ENCODE results near the gene B3GNT9.
A peak's percentile ranks its signal among the peaks of the same experiment; 100 is the strongest.

The B3GNT9 gene

DNA sequence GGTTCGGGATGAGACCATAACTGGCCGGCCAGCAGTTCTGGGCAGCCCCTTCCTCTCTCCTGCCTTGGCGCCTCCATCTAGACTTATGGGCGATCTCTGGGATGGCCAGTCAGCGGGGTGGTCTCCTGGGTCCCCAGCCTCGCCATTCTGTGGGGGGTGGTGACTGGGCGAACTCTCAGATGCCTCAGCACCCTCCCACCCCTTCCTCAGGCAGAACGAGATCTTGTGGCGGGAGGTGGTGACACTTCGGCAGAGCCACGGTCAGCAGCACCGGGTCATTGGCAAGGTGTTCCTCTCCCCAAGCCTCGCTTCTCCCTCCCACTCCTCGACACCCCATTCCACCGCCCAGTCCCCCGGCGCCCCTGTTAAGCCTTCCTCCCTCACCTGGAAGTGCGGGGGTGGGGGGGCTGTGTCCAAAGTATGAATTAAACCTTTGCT, 15.3 kb upstream of the B3GNT9 start:
- ATAC-seq: no peak

DNA sequence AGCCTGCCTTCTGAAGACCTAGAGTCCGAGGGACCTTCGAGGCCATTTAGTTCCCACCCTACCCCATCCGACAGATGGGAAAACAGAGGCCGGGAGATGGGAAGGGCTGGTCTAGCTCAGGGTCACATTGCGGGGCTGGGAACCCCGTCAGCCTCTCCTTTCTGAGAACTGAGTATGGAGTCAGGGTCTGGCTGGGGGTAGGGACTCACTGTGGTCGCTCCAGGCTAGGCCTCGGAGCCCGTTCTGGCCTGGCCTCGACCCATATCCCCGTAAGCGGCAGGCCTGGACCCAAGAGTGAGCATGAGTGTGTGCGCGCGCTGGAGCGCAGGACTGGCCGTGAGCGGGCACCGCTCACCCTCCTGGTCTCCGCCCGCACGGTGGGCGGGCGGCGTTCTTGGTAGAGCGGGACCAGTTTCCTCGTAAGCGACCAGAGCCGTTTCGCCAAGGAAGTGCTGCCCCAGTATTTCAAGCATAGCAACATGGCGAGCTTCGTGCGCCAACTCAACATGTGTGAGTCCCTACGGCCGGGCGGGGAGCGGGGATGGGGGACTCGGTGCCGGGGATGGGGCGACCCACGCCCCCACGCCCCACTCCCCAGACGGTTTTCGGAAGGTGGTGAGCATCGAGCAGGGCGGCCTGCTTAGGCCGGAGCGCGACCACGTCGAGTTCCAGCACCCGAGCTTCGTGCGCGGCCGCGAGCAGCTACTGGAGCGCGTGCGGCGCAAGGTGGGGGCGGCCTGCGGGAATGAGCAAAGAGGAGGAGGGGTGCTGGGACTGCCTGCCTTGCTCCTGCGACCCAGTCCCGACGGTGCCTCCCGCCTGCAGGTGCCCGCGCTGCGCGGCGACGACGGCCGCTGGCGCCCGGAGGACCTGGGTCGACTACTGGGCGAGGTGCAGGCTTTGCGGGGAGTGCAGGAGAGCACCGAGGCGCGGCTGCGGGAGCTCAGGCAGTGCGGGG, 14.6 kb upstream of the B3GNT9 start:
- no peak for ATAC-seq

GRCh38 chr16:67164599-67165061, 13.8 kb upstream of the B3GNT9 start, which contains the start of gene HSF4:
Gene HSF4 (plus strand): TSS chr16:67164745. CDS start chr16:67164812, 67 bp downstream.
- ATAC-seq: no peak

GRCh38 chr16:67163999-67164558, 13.3 kb upstream of the B3GNT9 start:
- ATAC-seq: no peak

- ATAC-seq: no peak
Measured at GRCh38 chr16:67163164-67163998, 12.6 kb upstream of the B3GNT9 start.

DNA sequence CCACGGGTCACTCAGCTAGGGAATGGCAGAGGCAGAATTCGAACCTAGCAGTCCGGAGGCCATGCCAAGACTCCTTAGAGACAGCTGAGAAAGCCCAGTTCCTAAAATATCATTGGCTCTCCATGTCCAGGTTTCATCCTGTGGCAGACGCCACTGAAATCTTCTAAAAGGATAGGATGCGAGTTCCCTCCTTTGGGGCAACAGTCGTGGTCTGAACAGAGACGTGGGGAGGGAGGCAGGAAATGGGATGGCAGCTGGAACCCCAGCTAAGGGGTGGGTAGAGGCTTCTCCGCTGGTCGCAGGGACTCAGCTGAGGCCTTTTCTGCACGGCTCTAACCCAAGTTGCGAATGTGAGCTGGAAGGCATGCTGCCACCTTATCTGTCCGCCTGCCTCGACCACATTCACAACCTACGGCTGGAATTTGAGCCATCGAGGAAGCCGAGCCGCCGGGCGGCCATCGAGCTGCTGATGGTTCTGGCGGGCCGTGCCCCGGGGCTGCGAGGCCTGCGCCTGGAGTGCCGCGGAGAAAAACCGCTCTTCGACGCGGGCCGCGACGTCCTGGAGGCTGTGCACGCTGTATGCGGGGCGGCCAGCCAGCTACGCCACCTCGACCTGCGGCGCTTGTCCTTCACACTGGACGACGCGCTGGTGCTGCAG, 11.8 kb upstream of the B3GNT9 start:
- no peak for ATAC-seq

GRCh38 chr16:67161595-67162058, 10.8 kb upstream of the B3GNT9 start:
- ATAC-seq: no peak

DNA sequence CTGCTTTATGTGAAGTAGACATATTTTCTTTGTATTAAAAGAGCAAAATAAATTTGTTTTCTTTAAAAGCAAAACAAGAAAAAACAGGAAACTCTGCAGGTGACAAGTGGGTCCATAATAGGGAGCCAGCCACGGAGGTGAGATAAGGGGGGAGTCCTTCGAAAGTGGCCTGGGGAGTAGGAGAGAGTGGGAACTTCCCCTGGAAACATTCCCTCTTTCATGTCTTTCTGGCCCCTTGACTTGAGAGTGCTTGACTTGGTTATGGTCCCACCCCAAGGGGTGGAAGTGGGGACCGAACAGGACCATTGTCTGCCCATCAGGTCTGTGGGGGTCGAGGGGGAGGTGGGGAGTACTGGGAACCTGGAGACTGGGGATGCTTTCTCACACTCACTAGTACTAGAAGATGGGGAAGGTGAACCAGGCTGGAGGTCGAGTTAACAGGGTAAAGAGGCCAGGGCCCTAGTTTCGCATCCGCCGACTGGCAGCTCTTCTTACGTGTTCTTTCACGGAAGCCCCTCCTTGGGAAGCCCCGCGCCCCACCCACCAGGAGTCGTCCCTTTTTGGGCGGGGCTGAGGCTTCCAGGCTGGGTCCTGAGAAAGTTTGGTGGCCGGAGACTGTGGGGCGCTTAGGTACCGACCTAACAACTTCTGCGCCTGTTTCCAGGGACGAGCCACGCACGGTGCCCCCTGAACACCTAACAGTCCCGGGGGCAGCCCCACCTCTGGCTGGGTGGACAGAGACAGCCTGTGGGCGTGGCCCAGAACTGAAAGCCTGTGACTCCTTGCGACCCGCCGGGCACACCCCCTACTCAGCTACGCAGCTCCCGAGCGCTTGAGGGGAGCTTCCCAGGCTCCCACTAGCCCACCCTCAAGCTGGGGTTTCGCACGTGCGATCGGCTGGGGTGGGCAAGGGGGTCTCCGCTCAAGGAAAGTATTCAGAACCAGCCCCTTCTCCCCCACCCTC, 8.1 kb upstream of the B3GNT9 start:
- peak; percentile 36 to 42 for ATAC-seq

GRCh38 chr16:67157892-67158635, 7.3 kb upstream of the B3GNT9 start:
- no peak for ATAC-seq

GRCh38 chr16:67157106-67157748, 6.4 kb upstream of the B3GNT9 start:
- no peak for ATAC-seq

DNA sequence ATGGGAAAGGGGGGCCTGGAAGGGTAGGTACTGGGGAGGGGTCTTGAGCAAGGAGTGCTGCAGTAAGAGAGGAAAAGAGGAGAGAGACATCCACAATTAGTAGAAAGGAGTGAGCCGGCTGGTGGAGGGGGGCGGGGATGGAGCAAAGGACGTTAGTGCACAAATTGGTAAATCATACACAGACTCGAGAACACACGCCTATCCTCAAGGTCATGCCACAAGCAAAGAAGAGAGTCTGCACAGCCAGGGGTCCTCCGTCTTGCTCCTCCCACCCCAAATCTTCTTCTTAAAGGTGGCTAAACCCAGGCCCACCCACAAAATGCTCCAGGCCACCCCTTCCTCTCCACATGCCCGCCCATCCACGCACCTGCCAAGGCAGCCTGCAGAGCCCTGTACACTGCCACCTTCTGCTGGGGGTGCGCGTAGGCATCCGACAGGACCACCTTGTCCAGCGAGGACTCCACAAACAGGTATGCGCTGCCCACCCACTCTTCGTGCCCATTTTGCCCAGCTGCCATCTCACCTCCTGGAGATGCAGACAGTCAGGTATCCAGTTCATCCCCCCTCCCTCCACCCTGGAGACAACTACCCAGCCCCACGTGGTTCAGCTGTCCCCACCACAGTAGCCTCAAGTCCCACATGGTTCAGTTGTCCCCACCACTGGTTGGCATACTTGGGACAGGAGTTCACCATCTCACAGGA, 5.5 kb upstream of the B3GNT9 start:
- ATAC-seq: no peak

DNA sequence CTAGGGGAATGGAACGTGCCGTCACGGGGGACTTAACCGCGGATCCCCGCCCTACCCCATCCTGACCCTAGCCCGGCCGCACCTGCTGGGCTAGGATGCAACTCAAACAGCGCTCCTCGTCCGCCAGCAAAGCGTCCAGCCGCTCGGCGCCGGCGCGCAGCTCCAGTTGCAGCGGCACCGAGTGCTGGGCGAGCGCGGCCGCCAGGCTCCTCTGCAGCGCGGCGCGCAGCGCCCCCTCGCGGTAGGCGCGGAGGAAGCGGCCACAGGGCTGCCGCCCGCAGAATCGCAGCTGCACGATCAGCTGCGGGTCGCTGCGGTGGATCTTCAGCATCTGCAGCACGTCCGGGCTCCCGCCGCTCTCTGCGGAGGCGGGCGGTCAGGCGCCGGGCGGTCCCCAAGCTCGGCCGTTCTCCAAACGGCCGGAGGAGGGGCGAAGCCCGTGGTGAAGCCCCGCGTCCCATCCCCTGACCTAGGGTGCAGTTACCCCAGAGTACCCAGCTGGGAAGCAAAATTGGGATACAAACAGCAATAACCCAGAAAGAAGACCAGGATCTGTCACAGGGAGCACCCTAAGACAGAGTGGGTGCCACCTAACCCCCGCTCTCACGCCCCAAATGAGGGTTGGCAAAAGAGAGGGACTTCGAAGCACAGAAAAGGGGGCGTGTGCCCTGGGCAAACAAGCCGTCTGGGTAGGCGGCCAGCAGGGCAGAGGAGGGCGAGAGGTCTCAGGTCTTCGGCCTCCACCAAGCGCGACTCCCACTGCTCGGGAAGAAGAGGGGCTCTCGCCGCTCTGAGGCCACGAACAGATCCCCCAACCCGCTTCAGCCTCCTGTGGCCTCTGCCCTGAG, 4.7 kb upstream of the B3GNT9 start:
- ATAC-seq: peak; percentile 48 to 52

- ATAC-seq: no peak
Measured at GRCh38 chr16:67154578-67155294, 3.9 kb upstream of the B3GNT9 start.

DNA sequence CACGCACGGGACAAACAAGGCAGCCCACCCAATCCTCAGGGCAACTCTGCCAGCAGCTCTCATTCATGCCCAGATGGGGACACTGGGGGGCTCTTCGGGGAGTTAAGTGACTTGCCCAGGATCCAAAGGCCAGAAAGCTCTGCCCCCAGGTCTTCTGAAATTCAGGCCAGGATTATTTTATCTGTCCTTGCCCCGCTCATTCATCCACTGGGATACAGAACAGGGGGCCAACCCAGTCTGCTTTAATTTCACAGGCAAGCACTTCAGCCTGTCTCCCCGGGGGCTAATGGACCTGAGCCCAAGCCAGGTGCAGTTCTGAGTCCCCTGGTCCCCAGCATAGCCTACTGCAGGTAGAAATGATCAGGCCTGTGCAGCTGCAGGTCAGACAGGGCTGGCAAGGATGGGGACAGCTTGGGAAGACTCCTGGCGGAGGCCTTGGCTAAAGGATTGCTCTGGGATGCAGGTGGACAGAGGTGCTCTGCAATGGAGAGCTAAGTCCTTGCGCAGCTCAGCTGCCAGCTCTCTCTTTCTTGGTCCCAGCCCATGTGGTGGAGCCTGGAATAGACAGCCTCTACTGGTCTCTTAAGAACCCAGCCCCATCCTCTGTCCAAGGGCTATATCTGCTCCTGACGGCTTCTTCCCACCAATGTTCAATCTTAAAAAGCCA, 766 bp upstream of the B3GNT9 start:
- ATAC-seq: no peak

- ATAC-seq: peak; percentile 69 to 74
Measured at GRCh38 chr16:67150047-67150832, 558 bp downstream of the B3GNT9 start.
